H1 (cell line): Measurements from ENCODE around the gene SLC27A5. TPM values are rescaled to one million over a fixed set of nuclear protein-coding genes. Genes with fewer than 3 reads are reported as not detected.

Experiments used
- CTCF ChIA-PET: fragments of 300-600 bp; sonication (Branson Sonifier 250); formaldehyde crosslinking; loops from one replicate; lab custom pipeline; 2021; ENCODE audit not compliant: partially characterized antibody; lab: Charles Lee
- POLR2A ChIA-PET: fragments of 300-600 bp; sonication (Branson Sonifier 250); formaldehyde crosslinking; loops from one replicate; lab custom pipeline; 2021; ENCODE audit warnings: inconsistent platforms; ENCODE audit not compliant: partially characterized antibody; lab: Charles Lee
- DNase-seq, 2 experiments: peaks; one replicate each; pipeline versions ENCODE4 v3.0.0 to v3.0.0-alpha.2; 2010 to 2022; ENCODE audit warnings: low spot score in 2 of 2, low read depth in 1 of 2, mixed read lengths in 1 of 2
- FAIRE-seq: peaks from 2 replicates; lab custom pipeline; 2011; peaks lifted over from hg19 to GRCh38; lab: Jason Lieb, UNC
- H2AFZ ChIP-seq: 2 replicates; pipeline ENCODE4 v1.8.1; 2012; ENCODE audit warnings: low read length, inconsistent platforms
- H2AK5ac ChIP-seq: 2 replicates; pipeline ENCODE4 v1.6.1; 2013; ENCODE audit warnings: low read depth, low read length
- H2BK120ac ChIP-seq: replicated peaks from 2 replicates; pipeline ENCODE3; 2013; ENCODE audit warnings: low read depth, low read length, inconsistent platforms
- H2BK12ac ChIP-seq: 2 replicates; pipeline ENCODE4 v1.6.1; 2013; ENCODE audit warnings: low read depth, low read length
- H2BK15ac ChIP-seq: 2 replicates; pipeline ENCODE4 v1.6.1; 2013; ENCODE audit warnings: low read length
- H2BK20ac ChIP-seq: 2 replicates; pipeline ENCODE4 v1.6.1; 2013; ENCODE audit warnings: low read length
- H2BK5ac ChIP-seq: 2 replicates; pipeline ENCODE4 v1.6.1; 2013; ENCODE audit warnings: low read depth, low read length
- H3K14ac ChIP-seq: 2 replicates; pipeline ENCODE4 v1.6.1; 2013; ENCODE audit warnings: inconsistent platforms; ENCODE audit not compliant: insufficient read length
- H3K18ac ChIP-seq: 2 replicates; pipeline ENCODE4 v1.6.1; 2013; ENCODE audit warnings: low read length; ENCODE audit errors: extremely low read depth
- H3K23ac ChIP-seq: 2 replicates; pipeline ENCODE4 v1.6.1; 2013; ENCODE audit warnings: inconsistent platforms; ENCODE audit not compliant: insufficient read length
- H3K23me2 ChIP-seq: 2 replicates; pipeline ENCODE4 v1.6.1; 2013; ENCODE audit warnings: low read depth, low read length
- H3K27ac ChIP-seq: 2 replicates; pipeline ENCODE4 v1.6.1; 2011; ENCODE audit warnings: low read depth, low read length, inconsistent platforms
- H3K27me3 ChIP-seq, 4 experiments: replicated peaks in 1 of 4; 1 replicate in 1 of 4; 2 replicates in 3 of 4; pipeline versions ENCODE4 v1.6.1 to v1.8.1; 2011 to 2013; ENCODE audit warnings: low read length in 3 of 4, mild to moderate bottlenecking in 3 of 4, inconsistent platforms in 2 of 4, mixed read lengths in 2 of 4, moderate library complexity in 1 of 4; ENCODE audit not compliant: control insufficient read depth in 3 of 4, insufficient read depth in 3 of 4; ENCODE audit errors: extremely low read depth in 1 of 4
- H3K36me3 ChIP-seq, 4 experiments: 2 replicates each; pipeline versions ENCODE4 v1.6.1 to v1.8.1; 2011 to 2013; ENCODE audit warnings: mild to moderate bottlenecking in 4 of 4, low read length in 3 of 4, moderate library complexity in 2 of 4, control low read depth in 1 of 4, inconsistent platforms in 1 of 4; ENCODE audit not compliant: insufficient read depth in 4 of 4, control insufficient read depth in 2 of 4
- H3K4ac ChIP-seq: replicated peaks from 2 replicates; pipeline ENCODE3; 2013; ENCODE audit warnings: low read length, low read depth, mixed read lengths, inconsistent platforms; ENCODE audit not compliant: insufficient read length
- H3K4me1 ChIP-seq, 4 experiments: replicated peaks in 1 of 4; 1 replicate in 1 of 4; 2 replicates in 3 of 4; pipeline versions ENCODE4 v1.6.1 to v1.8.1; 2011 to 2013; ENCODE audit warnings: low read length in 3 of 4, inconsistent platforms in 2 of 4, mixed read lengths in 1 of 4; ENCODE audit not compliant: insufficient read depth in 4 of 4, control insufficient read depth in 3 of 4
- H3K4me2 ChIP-seq, 2 experiments: 2 replicates each; pipeline versions ENCODE4 v1.6.1 to v1.8.1; 2011 to 2013; ENCODE audit warnings: low read depth in 2 of 2, low read length in 2 of 2, control low read depth in 1 of 2, inconsistent platforms in 1 of 2, mild to moderate bottlenecking in 1 of 2; ENCODE audit not compliant: insufficient read depth in 1 of 2
- H3K4me3 ChIP-seq, 4 experiments: fragments of 200-600, 300-600 bp in 1 of 4; sonication (generic), shearing (Covaris generic), sonication (Bioruptor Twin) in 1 of 4; 2 replicates each; pipeline versions ENCODE4 v1.5.1 to v1.8.1; 2011 to 2016; ENCODE audit warnings: low read length in 4 of 4, low read depth in 3 of 4, control low read depth in 2 of 4, inconsistent platforms in 2 of 4, mild to moderate bottlenecking in 2 of 4, mixed read lengths in 1 of 4, moderate library complexity in 1 of 4; ENCODE audit not compliant: insufficient read depth in 2 of 4; ENCODE audit errors: extremely low read depth in 1 of 4
- H3K56ac ChIP-seq: replicated peaks from 2 replicates; pipeline ENCODE3; 2013; ENCODE audit warnings: low read depth, mild to moderate bottlenecking, mixed read lengths, low read length, inconsistent platforms; ENCODE audit not compliant: insufficient read length
- H3K79me1 ChIP-seq: 2 replicates; pipeline ENCODE4 v1.6.1; 2013; ENCODE audit warnings: low read depth, low read length, control low read depth
- H3K79me2 ChIP-seq, 2 experiments: 2 replicates each; pipeline versions ENCODE4 v1.6.1 to v1.8.1; 2012 to 2013; ENCODE audit warnings: low read length in 2 of 2, mild to moderate bottlenecking in 2 of 2, inconsistent platforms in 1 of 2; ENCODE audit not compliant: insufficient read depth in 2 of 2, control insufficient read depth in 1 of 2
- H3K9ac ChIP-seq, 4 experiments: replicated peaks in 1 of 4; 1 replicate in 1 of 4; 2 replicates in 3 of 4; pipeline versions ENCODE4 v1.6.1 to v1.8.1; 2011 to 2013; ENCODE audit warnings: low read depth in 3 of 4, low read length in 3 of 4, control low read depth in 2 of 4, mild to moderate bottlenecking in 2 of 4, moderate library complexity in 2 of 4, inconsistent platforms in 1 of 4; ENCODE audit errors: extremely low read depth in 1 of 4
- H3K9me3 ChIP-seq, 2 experiments: 2 replicates each; pipeline versions ENCODE4 v1.6.1 to v1.8.1; 2012 to 2013; ENCODE audit warnings: mild to moderate bottlenecking in 2 of 2, moderate library complexity in 2 of 2, control low read depth in 1 of 2, inconsistent platforms in 1 of 2, low read depth in 1 of 2, low read length in 1 of 2, mixed read lengths in 1 of 2; ENCODE audit not compliant: insufficient read depth in 2 of 2
- H4K20me1 ChIP-seq, 2 experiments: replicated peaks in 1 of 2; 2 replicates each; pipeline versions ENCODE3 to v1.8.1; 2011 to 2013; ENCODE audit warnings: inconsistent platforms in 2 of 2, low read length in 2 of 2, mild to moderate bottlenecking in 1 of 2; ENCODE audit not compliant: insufficient read depth in 2 of 2, control insufficient read depth in 1 of 2
- H4K5ac ChIP-seq: 2 replicates; pipeline ENCODE4 v1.6.1; 2013; ENCODE audit warnings: low read length, low read depth, mixed read lengths, inconsistent platforms; ENCODE audit not compliant: insufficient read length
- H4K8ac ChIP-seq: 2 replicates; pipeline ENCODE4 v1.8.0; 2013; ENCODE audit warnings: mild to moderate bottlenecking, moderate library complexity, low read length, inconsistent platforms; ENCODE audit not compliant: insufficient read depth; ENCODE audit errors: extremely low read depth
- H4K91ac ChIP-seq: replicated peaks from 2 replicates; pipeline ENCODE3; 2013; ENCODE audit warnings: low read length, mixed read lengths, inconsistent platforms; ENCODE audit not compliant: insufficient read length
- BRCA1 ChIP-seq: IDR thresholded peaks from 2 replicates; pipeline ENCODE4 v1.6.1; 2012; ENCODE audit warnings: low read depth, low read length, improper control_type of control experiment
- CEBPB ChIP-seq: IDR thresholded peaks from 2 replicates; pipeline ENCODE4 v1.6.1; 2012; ENCODE audit warnings: low read depth, low read length
- CHD1 ChIP-seq: IDR thresholded peaks from 2 replicates; pipeline ENCODE4 v1.6.1; 2012; ENCODE audit warnings: low read depth, low read length, improper control_type of control experiment
- GTF2F1 ChIP-seq: IDR thresholded peaks from 2 replicates; pipeline ENCODE4 v1.6.1; 2012; ENCODE audit warnings: low read depth, low read length, improper control_type of control experiment, borderline replicate concordance
- KDM1A ChIP-seq: fragments of 200-600, 300-600 bp; sonication (generic); IDR thresholded peaks from 2 replicates; pipeline ENCODE4 v1.7.1; 2016; ENCODE audit warnings: mild to moderate bottlenecking, low read length, borderline replicate concordance
- POLR2A ChIP-seq, 2 experiments: IDR thresholded peaks; 1 replicate in 1 of 2; 2 replicates in 1 of 2; pipeline ENCODE4 v1.6.1; 2011; ENCODE audit warnings: low read depth in 2 of 2, low read length in 2 of 2, mild to moderate bottlenecking in 2 of 2; ENCODE audit errors: control extremely low read depth in 1 of 2
- POLR2AphosphoS5 ChIP-seq: IDR thresholded peaks from 2 replicates; pipeline ENCODE4 v1.6.1; 2011; ENCODE audit warnings: low read depth, low read length
- SIN3A ChIP-seq, 2 experiments: IDR thresholded peaks in 1 of 2; conservative IDR thresholded peaks in 1 of 2; 2 replicates each; pipeline ENCODE4 v1.6.1; 2011 to 2012; ENCODE audit warnings: low read length in 2 of 2, improper control_type of control experiment in 1 of 2, low read depth in 1 of 2, mild to moderate bottlenecking in 1 of 2
- TEAD4 ChIP-seq: IDR thresholded peaks from 2 replicates; pipeline ENCODE4 v1.6.1; 2012; ENCODE audit warnings: low read depth, low read length, inconsistent platforms, mixed read lengths
- WGBS, 2 experiments: shearing (Covaris generic) in 1 of 2; methylation state at CpG; one replicate each; pipeline versions ENCODE4 v1.1.6 to v1.1.7; 2013 to 2015; ENCODE audit warnings: low lambda C conversion rate in 2 of 2, mixed read lengths in 2 of 2, inconsistent platforms in 1 of 2, low coverage in 1 of 2, missing lambda C conversion rate in 1 of 2; ENCODE audit not compliant: insufficient replicate concordance in 2 of 2, insufficient coverage in 1 of 2, insufficient read length in 1 of 2; ENCODE audit errors: extremely low coverage in 1 of 2, missing lambda C conversion rate in 1 of 2; 5-methylcytosine and 5-hydroxymethylcytosine counted together
- polyA plus RNA-seq, 7 experiments: library from polyadenylated mRNA; depleted of rRNA in 3 of 7; stranded (reverse) in 5 of 7; unstranded in 2 of 7; fragments of >200 nt in 5 of 7; fragments of 200-250 nt in 2 of 7; gene quantifications; 1 replicate in 5 of 7; 2 replicates in 1 of 7; 4 replicates in 1 of 7; pipeline versions ENCODE4 v1.2.1 to v1.2.3, GENCODE V29; 2011 to 2013; ENCODE audit warnings: missing spikeins in 2 of 7, mixed read lengths in 2 of 7
- total RNA-seq: library from RNA; stranded (reverse); fragmentation: NEBNext Ultra II Directional; extraction: Animal tissue kit (Norgen Biotek cat#: 25700); gene quantifications from 2 replicates; pipeline ENCODE4 v1.2.1, GENCODE V29; 2021

SLC27A5 gene
- total and polyA plus RNA-seq, 2 of the 8 experiments (the other 6 are each of a cell fraction or from before 2014, with no cell fraction given) = 25.1 to 80.5 TPM

DNA sequence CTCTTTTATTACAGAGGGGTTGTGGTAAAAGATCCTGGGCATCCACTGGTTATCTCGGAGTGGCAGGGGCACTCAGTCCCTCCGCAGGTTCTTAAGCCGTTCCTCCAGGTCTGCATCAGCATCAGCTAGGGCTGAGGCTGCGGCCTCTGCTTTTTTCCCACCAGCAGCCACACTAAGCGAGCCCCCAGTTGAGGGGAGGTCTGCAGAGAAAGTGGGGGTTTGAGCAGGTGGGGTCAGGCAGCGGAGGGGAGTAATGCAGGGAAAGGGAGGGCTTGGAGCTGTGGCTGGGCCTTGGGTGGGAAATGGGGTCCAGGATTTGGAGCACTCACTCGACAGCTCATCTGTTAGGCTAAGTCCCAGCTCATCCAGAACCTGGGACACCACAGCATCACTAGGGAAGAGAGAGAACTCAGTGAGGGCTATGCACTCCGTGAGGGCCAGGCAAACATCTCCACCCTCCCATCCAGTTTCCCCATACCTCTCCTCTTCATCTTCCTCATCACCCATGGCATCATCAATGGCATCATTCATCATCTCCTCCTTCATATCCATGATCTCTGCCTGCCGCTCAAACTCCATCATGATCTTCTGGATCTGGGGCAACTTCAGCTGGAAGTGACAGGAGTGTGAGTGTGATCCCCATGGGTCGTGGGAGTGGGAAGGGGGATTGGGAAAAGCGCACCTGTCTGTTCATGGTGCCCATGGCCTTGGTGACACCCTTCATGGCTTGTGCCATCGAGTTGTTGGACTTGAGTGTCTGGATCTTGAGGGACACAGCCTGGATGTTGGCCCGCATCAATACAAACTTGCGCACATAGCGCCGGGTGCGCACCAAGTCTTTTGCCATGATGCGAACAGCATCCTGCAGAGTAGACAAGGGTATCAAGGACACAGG, 40.0 kb upstream of the SLC27A5 start:
- no peaks in the 10 kb centered on the region for H3K27me3 ChIP-seq
- H3K4ac ChIP-seq = no peak overlapping the region
- H2BK5ac ChIP-seq = no peak overlapping the region
- H4K91ac ChIP-seq = no peak overlapping the region
- no peak overlapping the region; the same call in 1 of the 2 replicates for H4K8ac ChIP-seq
- 96% methylated on average over 18 of the region's 18 CpGs; no CpG with 5 or more reads in 1 of the 2 experiments for WGBS, 2 experiments
- H3K18ac ChIP-seq = no peak overlapping the region
- TF ChIP-seq SIN3A (conservative IDR thresholded peaks at IDR 0.05 in 1 of 2, IDR thresholded peaks at IDR 0.05 in 1 of 2; ENCODE audit: low read depth in 1 of 2, low read length in 2 of 2) (no peak), POLR2AphosphoS5 (peak; percentile 92), KDM1A (no peak), POLR2A (IDR thresholded peaks at IDR 0.05; ENCODE audit: control extremely low read depth in 1 of 2, low read depth in 2 of 2, low read length in 2 of 2) (peak; percentile 32 to 87), BRCA1 (no peak), TEAD4 (no peak), CEBPB (no peak), GTF2F1 (no peak), CHD1 (no peak)
- H3K79me1 ChIP-seq = peaks cover 22% of the 10 kb centered on the region
- no peak overlapping the region for H3K4me3 ChIP-seq
- peaks cover 9% of the 10 kb centered on the region for H3K23me2 ChIP-seq
- H3K23ac ChIP-seq = no peak overlapping the region
- CTCF ChIA-PET = interaction anchor here (1.4 to 4.6 kb wide), 3 partner anchors 29 to 31 kb away, joined by 3 to 24 read pairs (median 11); partner anchors contain the start of gene ZBTB45
- no peak overlapping the region for H3K27ac ChIP-seq
- DNase-seq (no peak), FAIRE-seq (no peak)
- no peak overlapping the region for H3K14ac ChIP-seq
- no peak overlapping the region for H2BK20ac ChIP-seq
- no peak overlapping the region for H2BK15ac ChIP-seq
- H2BK12ac ChIP-seq = no peak overlapping the region
- H2AK5ac ChIP-seq = no peak overlapping the region
- H4K20me1 ChIP-seq = peaks cover 22 to 37% of the 10 kb centered on the region in 2 experiments
- H2BK120ac ChIP-seq = no peak overlapping the region
- H3K9me3 ChIP-seq = no peaks in the 10 kb centered on the region
- H2AFZ ChIP-seq = no peak overlapping the region
- H4K5ac ChIP-seq = no peak overlapping the region
- H3K56ac ChIP-seq = no peak overlapping the region
- H3K36me3 ChIP-seq = peaks cover 46 to 68% (median 60%) of the 10 kb centered on the region in 4 experiments
- no peak overlapping the region for H3K9ac ChIP-seq
- no peak overlapping the region for H3K4me2 ChIP-seq
- peaks cover 0 to 15% (median 9%) of the 10 kb centered on the region in 4 experiments; a peak in 6 of 7 replicates for H3K4me1 ChIP-seq
- POLR2A ChIA-PET = interaction anchor here (0.9 to 13.8 kb wide), 7 partner anchors 7 to 181 kb away, joined by 3 to 650 read pairs (median 6); partner anchors contain the start of genes MZF1, SLC27A5, TRIM28 and UBE2M
- H3K79me2 ChIP-seq = peaks cover 7 to 34% of the 10 kb centered on the region in 2 experiments
